Parathyroid adenoma (tissue), 2 donors: ENCODE measurements around the gene MEF2C.
"Not testable (repeated sequence)": the region's sequence is repeated elsewhere in the genome, so short reads cannot be mapped to it uniquely, and the experiment has no call there.

Experiments used
- H2AFZ ChIP-seq: fragments of 300-600 bp; sonication (generic); one replicate; pipeline ENCODE4 v1.7.0; 2017; ENCODE audit warnings: antibody characterized with exemption, mild to moderate bottlenecking
- H3K27ac ChIP-seq: fragments of 300-600 bp; sonication (generic); one replicate; pipeline ENCODE4 v1.7.0; 2017
- H3K27me3 ChIP-seq: fragments of 300-600 bp; sonication (generic); one replicate; pipeline ENCODE4 v1.7.0; 2017; ENCODE audit warnings: low read length; ENCODE audit not compliant: control insufficient read depth, insufficient read depth
- H3K36me3 ChIP-seq: fragments of 300-600 bp; sonication (generic); one replicate; pipeline ENCODE4 v1.7.0; 2017; ENCODE audit warnings: low read length; ENCODE audit not compliant: control insufficient read depth, insufficient read depth
- H3K4me1 ChIP-seq: fragments of 300-600 bp; sonication (generic); one replicate; pipeline ENCODE4 v1.7.0; 2017; ENCODE audit warnings: control low read depth
- H3K4me2 ChIP-seq: fragments of 300-600 bp; sonication (generic); one replicate; pipeline ENCODE4 v1.7.0; 2017; ENCODE audit warnings: low read length
- H3K4me3 ChIP-seq: fragments of 300-600 bp; sonication (generic); one replicate; pipeline ENCODE4 v1.7.0; 2017; ENCODE audit warnings: low read depth, low read length
- H3K79me2 ChIP-seq: fragments of 300-600 bp; sonication (generic); one replicate; pipeline ENCODE4 v1.7.0; 2017; ENCODE audit warnings: control low read depth
- H3K9ac ChIP-seq: fragments of 300-600 bp; sonication (generic); one replicate; pipeline ENCODE4 v1.7.0; 2017; ENCODE audit warnings: mild to moderate bottlenecking
- H3K9me3 ChIP-seq: fragments of 300-600 bp; sonication (generic); one replicate; pipeline ENCODE4 v1.7.0; 2017; ENCODE audit warnings: low read length; ENCODE audit not compliant: control insufficient read depth
- TF ChIP-seq, protein P1 (sequence below): fragments of 300-600 bp; sonication (generic); IDR thresholded peaks from one replicate; pipeline ENCODE4 v1.7.0; 2017; ENCODE audit warnings: antibody characterized with exemption, mild to moderate bottlenecking
- donor health status: primary hyperparathyroidism.

The MEF2C gene

DNA sequence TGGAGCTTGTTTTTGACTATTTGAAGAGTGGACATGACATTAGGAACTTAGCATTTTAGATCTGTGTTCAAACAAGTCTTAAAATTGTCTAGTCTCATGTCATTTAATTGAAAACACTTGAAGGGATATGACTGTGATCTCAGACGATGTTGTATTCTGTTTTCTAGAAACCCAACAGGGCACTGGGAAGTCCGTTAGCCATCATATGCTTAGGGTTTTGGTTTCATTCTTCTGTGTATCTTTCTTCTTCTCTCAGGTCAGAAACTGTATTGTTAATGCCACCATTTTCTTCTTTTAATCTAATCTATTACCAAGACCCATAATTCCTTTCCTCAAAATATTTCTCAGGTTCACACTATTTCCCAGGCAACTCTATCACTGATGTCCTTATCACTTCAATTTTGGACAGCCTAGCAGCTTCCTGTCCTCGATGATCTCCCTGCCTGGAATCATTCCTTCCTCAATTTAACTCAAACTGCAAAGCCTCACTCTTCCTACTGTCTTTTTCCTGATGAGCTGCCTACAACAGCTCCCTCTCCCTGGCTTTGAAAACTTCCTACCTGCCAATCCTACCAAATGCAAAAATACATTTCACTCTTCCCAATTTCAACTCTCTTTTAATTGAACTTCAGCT, 77.7 kb downstream of the MEF2C start:
- Histone ChIP-seq H3K36me3 (no peaks in the 10 kb centered on the region), H3K4me1 (no peaks in the 10 kb centered on the region), H3K27ac (no peak overlapping the region), H3K9ac (no peak overlapping the region), H2AFZ (no peak overlapping the region), H3K27me3 (no peaks in the 10 kb centered on the region), H3K9me3 (no peaks in the 10 kb centered on the region), H3K4me2 (no peak overlapping the region), H3K4me3 (no peak overlapping the region), H3K79me2 (no peaks in the 10 kb centered on the region)
- TF ChIP-seq, protein P1, sequence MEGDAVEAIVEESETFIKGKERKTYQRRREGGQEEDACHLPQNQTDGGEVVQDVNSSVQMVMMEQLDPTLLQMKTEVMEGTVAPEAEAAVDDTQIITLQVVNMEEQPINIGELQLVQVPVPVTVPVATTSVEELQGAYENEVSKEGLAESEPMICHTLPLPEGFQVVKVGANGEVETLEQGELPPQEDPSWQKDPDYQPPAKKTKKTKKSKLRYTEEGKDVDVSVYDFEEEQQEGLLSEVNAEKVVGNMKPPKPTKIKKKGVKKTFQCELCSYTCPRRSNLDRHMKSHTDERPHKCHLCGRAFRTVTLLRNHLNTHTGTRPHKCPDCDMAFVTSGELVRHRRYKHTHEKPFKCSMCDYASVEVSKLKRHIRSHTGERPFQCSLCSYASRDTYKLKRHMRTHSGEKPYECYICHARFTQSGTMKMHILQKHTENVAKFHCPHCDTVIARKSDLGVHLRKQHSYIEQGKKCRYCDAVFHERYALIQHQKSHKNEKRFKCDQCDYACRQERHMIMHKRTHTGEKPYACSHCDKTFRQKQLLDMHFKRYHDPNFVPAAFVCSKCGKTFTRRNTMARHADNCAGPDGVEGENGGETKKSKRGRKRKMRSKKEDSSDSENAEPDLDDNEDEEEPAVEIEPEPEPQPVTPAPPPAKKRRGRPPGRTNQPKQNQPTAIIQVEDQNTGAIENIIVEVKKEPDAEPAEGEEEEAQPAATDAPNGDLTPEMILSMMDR, result no peak

DNA sequence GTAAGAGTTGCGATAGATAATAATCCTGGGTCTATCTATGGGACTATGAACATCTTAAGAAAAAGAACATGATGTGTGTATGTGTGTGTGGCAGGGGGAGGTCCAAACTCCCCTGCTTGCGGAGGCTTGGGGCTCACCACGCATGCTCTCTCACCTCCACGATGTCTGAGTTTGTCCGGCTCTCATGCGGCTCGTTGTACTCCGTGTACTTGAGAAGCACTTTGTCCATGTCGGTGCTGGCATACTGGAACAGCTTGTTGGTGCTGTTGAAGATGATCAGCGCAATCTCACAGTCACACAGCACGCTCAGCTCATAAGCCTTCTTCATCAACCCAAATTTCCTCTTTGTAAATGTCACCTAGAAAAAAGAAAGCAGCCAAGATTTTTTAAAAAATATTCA, 78.5 kb downstream of the MEF2C start:
- Histone ChIP-seq H3K4me2 (no peak overlapping the region), H3K9ac (no peak overlapping the region), H3K4me3 (no peak overlapping the region), H3K36me3 (no peaks in the 10 kb centered on the region), H3K4me1 (no peaks in the 10 kb centered on the region), H3K9me3 (no peaks in the 10 kb centered on the region), H3K27me3 (no peaks in the 10 kb centered on the region), H3K79me2 (no peaks in the 10 kb centered on the region), H3K27ac (no peak overlapping the region), H2AFZ (no peak overlapping the region)
- TF ChIP-seq, protein P1, result no peak

DNA sequence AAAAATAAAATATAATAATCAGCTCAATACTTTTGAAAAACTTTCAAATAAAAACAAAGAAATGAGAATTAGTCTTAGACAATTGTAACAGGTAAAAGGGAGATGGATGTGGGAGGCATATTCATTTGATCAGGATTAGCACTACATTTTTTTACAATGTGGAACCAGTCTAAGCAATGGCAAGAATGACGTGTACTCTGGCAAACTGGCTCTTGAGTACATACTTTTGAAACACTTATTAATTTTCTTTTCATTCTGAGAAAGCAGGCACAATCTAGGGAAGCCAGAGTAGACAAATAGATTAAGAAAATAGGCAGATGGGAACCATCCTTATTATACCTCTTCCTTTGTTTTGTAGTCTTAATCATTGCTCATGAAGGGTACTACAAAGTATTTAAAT, 79.7 kb downstream of the MEF2C start:
- no peak overlapping the region for H3K27ac ChIP-seq
- TF ChIP-seq, protein P1, result no peak

DNA sequence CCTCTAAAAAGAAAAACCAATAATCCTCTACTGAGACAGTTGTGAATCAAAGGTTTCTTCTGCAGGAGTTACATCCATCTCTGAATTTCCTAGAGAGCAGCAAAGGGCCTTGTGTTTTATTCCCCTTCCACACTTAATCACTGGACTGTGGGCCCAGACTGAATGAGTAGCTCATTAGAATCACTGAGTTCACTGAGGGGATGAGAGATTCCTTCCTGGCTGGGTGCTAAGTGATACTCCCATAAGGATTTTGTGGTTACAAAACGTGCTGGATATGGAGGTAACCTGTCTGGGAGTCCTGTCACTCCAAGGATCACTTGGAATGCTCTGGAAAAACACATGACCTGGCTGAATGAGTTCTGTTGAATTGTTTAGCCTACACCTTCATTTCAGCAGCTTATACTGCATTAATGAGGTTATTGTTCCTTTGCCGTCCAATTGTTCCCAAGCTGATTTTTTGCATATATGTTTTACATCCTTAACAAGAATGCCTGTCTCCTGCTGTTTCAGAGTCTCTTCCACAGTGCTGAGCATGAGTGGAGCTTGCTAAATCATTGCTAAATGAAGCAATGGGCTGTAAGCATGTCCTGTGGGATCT, 82.9 kb downstream of the MEF2C start:
- Histone ChIP-seq H3K27ac (no peak overlapping the region), H3K4me1 (no peaks in the 10 kb centered on the region), H3K9ac (no peak overlapping the region), H2AFZ (no peak overlapping the region), H3K79me2 (no peaks in the 10 kb centered on the region), H3K36me3 (no peaks in the 10 kb centered on the region), H3K4me2 (no peak overlapping the region), H3K27me3 (no peaks in the 10 kb centered on the region), H3K9me3 (no peaks in the 10 kb centered on the region), H3K4me3 (no peak overlapping the region)
- TF ChIP-seq, protein P1, result no peak

More for the DNA sequence above, 79.7 kb downstream of the MEF2C start:
- Histone ChIP-seq H3K27me3 (no peaks in the 10 kb centered on the region), H3K79me2 (no peaks in the 10 kb centered on the region), H3K4me1 (no peaks in the 10 kb centered on the region), H2AFZ (no peak overlapping the region), H3K4me2 (no peak overlapping the region), H3K36me3 (no peaks in the 10 kb centered on the region), H3K4me3 (no peak overlapping the region), H3K9ac (no peak overlapping the region), H3K9me3 (no peaks in the 10 kb centered on the region)

DNA sequence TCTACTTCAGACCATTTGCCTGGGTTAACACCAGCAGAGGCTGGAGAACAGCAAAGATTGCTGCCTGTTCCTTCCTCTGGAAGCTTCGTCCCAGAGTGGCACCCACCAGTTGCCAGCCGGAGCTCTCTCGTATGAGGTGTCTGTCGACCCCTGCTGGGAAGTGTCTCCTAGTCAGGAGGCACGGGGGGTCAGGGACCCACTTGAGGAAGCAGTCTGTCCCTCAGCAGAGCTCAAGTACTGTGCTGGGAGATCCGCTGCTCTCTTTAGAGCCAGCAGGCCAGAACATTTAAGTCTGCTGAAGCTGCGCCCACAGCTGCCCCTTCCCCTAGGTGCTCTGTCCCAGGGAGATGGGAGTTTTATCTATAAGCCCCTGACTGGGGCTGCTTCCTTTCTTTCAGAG, 84.1 kb downstream of the MEF2C start:
- H3K4me1 ChIP-seq, H3K27me3 ChIP-seq, H3K79me2 ChIP-seq, H3K4me2 ChIP-seq, H2AFZ ChIP-seq, H3K9ac ChIP-seq, H3K4me3 ChIP-seq, H3K36me3 ChIP-seq, H3K9me3 ChIP-seq, H3K27ac ChIP-seq: not testable (repeated sequence)

DNA sequence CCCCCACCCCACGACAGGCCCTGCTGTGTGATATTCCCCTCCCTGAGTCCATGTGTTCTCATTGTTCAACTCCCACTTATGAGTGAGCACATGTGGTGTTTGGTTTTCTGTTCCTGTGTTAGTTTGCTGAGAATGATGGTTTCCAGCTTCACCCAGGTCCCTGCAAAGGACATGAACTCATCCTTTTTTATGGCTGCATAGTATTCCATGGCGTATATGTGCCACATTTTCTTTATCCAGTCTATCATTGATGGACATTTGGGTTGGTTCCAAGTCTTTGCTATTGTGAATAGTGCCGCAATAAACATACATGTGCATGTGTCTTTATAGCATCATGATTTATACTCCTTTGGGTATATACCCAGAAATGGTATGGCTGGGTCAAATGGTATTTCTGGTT, 89.2 kb downstream of the MEF2C start:
- not testable (repeated sequence) for H3K27me3 ChIP-seq, H3K4me3 ChIP-seq, H3K4me2 ChIP-seq, H3K9me3 ChIP-seq, H3K4me1 ChIP-seq, H3K36me3 ChIP-seq, H3K9ac ChIP-seq, H2AFZ ChIP-seq, H3K79me2 ChIP-seq, H3K27ac ChIP-seq
